Gastrocnemius medialis (tissue), 4 donors: Measurements from ENCODE around the gene DDX51.

Experiments used
- CTCF ChIP-seq, 5 experiments: fragments of 450-650 bp in 3 of 5; fragments of 200-600 bp in 2 of 5; sonication (generic) in 2 of 5; IDR thresholded peaks in 4 of 5; conservative IDR thresholded peaks in 1 of 5; 1 replicate in 4 of 5; 2 replicates in 1 of 5; pipeline ENCODE4 v1.5.1; 2016 to 2019; ENCODE audit warnings: antibody characterized with exemption in 5 of 5, mild to moderate bottlenecking in 3 of 5, moderate library complexity in 3 of 5
- POLR2A ChIP-seq, 2 donors: fragments of 450-650 bp; IDR thresholded peaks; one replicate each; pipeline ENCODE4 v1.6.1; 2017; ENCODE audit warnings: antibody characterized with exemption in 2 of 2, mild to moderate bottlenecking in 2 of 2, moderate library complexity in 2 of 2

- TF ChIP-seq CTCF (IDR thresholded peaks at IDR 0.05 in 4 of 5, conservative IDR thresholded peaks at IDR 0.05 in 1 of 5) = no peak
- no peak for TF ChIP-seq POLR2A (IDR thresholded peaks at IDR 0.05)
These were observed 6.6 kb upstream of the DDX51 start for GRCh38 chr12:132150780-132151144.
